ENCODE measurements around the gene PARVB. TPM values are rescaled to one million over a fixed set of nuclear protein-coding genes. Genes with fewer than 3 reads are reported as not detected.

Gene PARVB
- total RNA-seq, 4 donors from 2014 or later: 6.6 to 144 (median 30.1) TPM

DNA sequence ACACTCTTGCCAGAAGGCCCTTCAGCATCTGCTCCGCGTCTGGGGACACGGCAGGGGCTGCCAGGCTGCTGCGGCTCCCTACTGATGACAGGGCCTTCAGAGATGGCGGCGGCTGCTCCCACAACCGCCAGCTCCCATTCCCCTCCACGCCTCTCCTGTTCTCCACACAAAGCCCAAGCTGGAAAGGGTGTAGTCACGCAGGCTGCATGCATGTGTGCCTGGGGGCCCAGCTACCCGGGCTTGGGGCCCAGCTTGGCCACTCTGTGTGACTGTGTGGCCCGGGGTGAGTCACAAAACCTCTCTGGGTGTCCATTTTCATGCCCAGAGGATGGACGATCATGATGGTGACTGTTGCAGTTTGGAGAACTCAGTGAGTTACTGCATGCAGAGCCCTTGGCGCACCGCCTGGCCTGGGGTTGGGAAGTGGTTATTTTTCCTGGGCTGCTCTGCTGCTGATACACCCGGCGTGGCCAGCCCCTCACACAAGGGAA, 31.7 kb upstream of the PARVB start:
- TF ChIP-seq POLR2A (IDR thresholded peaks at IDR 0.05) (no peak), POLR2AphosphoS5 (IDR thresholded peaks at IDR 0.05) (no peak), EP300 (IDR thresholded peaks at IDR 0.05; ENCODE audit: low read depth) (no peak)
- TF ChIP-seq, protein P1, sequence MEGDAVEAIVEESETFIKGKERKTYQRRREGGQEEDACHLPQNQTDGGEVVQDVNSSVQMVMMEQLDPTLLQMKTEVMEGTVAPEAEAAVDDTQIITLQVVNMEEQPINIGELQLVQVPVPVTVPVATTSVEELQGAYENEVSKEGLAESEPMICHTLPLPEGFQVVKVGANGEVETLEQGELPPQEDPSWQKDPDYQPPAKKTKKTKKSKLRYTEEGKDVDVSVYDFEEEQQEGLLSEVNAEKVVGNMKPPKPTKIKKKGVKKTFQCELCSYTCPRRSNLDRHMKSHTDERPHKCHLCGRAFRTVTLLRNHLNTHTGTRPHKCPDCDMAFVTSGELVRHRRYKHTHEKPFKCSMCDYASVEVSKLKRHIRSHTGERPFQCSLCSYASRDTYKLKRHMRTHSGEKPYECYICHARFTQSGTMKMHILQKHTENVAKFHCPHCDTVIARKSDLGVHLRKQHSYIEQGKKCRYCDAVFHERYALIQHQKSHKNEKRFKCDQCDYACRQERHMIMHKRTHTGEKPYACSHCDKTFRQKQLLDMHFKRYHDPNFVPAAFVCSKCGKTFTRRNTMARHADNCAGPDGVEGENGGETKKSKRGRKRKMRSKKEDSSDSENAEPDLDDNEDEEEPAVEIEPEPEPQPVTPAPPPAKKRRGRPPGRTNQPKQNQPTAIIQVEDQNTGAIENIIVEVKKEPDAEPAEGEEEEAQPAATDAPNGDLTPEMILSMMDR (IDR thresholded peaks at IDR 0.05): no peak
- 86% methylated on average over 16 of the region's 16 CpGs; no CpG with 5 or more reads in 1 of the 2 donors for WGBS, 2 donors (ENCODE audit: low coverage in 1 of 2)
- Histone ChIP-seq H3K9me3 (no peaks in the 10 kb centered on the region), H3K36me3 (peaks cover 0 to 38% (median 19%) of the 10 kb centered on the region in 4 donors), H3K4me1 (peaks cover 3 to 4% (median 4%) of the 10 kb centered on the region in 4 donors), H3K4me3 (no peak overlapping the region), H3K27ac (no peak overlapping the region), H3K27me3 (no peaks in the 10 kb centered on the region)
- in situ Hi-C loops (cut with MboI; ENCODE audit: low pct_ligation_motif_present in 1 of 4, low pct_unique_long_range_greater_than_20kb in 1 of 4, low sequenced_read_pairs in 3 of 4): loop anchor here (5.0 to 10.0 kb wide), 4 partner anchors 92 to 642 kb away; no protein-coding TSS in a partner anchor
- intact Hi-C loops (cut with DNase I; ENCODE audit: low total_unique reads): loop anchor here (5.0 kb wide), 2 partner anchors 90 to 635 kb away; no protein-coding TSS in a partner anchor
- DNase-seq: no peak

DNA sequence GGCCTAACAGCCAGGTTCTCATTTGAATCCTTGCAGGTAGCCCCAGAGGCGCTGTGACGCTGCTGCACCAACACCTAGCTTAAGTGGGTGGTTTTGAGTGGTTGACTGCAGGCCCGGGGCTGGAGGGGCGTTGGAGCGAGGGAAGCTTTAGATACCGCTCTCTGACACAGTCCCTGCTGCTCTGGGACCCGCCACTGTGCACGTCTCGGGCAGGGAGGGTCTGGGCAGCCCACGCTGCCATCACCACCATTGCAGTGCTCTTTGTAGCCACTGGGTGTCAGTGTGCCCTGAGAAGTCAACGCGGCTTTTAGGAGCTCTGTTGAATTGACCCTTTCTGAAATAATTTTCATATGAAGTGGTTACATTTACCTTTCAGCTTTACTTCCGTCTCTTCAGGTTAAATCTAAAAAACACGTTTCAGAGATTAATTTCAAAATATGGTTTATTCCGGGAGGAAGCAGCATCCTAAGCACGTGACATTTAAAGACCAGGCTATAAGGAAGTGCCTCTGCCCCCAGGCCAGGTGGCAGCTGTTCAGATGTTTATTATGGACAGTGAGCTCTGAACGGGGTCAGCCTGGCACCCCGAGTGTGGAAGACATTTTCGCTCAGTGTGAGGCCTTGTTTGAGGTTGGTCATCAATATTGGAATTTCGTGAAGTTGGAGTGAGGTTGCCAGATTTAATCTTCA, 30.9 kb upstream of the PARVB start:
- in situ Hi-C loops (cut with MboI; ENCODE audit: low pct_ligation_motif_present in 1 of 4, low pct_unique_long_range_greater_than_20kb in 1 of 4, low sequenced_read_pairs in 3 of 4): loop anchor here (5.0 to 10.0 kb wide), 4 partner anchors 92 to 642 kb away; no protein-coding TSS in a partner anchor
- H3K9me3 ChIP-seq: no peaks in the 10 kb centered on the region
- intact Hi-C loops (cut with DNase I; ENCODE audit: low total_unique reads): loop anchor here (5.0 kb wide), 2 partner anchors 89 to 634 kb away; no protein-coding TSS in a partner anchor
- H3K4me1 ChIP-seq: peaks cover 3 to 4% (median 4%) of the 10 kb centered on the region in 4 donors
- H3K36me3 ChIP-seq: peaks cover 0 to 36% (median 19%) of the 10 kb centered on the region in 4 donors
- no peaks in the 10 kb centered on the region for H3K27me3 ChIP-seq
- H3K4me3 ChIP-seq: no peak overlapping the region
- DNase-seq: peak; percentile 51
- no peak overlapping the region for H3K27ac ChIP-seq
- 28 to 31% methylated on average over 4 to 20 of the region's 20 CpGs for WGBS, 2 donors (ENCODE audit: low coverage in 1 of 2)
- TF ChIP-seq EP300 (IDR thresholded peaks at IDR 0.05; ENCODE audit: low read depth): no peak
- TF ChIP-seq, protein P1 (IDR thresholded peaks at IDR 0.05): peak; percentile 87 to 98 (median 95)

DNA sequence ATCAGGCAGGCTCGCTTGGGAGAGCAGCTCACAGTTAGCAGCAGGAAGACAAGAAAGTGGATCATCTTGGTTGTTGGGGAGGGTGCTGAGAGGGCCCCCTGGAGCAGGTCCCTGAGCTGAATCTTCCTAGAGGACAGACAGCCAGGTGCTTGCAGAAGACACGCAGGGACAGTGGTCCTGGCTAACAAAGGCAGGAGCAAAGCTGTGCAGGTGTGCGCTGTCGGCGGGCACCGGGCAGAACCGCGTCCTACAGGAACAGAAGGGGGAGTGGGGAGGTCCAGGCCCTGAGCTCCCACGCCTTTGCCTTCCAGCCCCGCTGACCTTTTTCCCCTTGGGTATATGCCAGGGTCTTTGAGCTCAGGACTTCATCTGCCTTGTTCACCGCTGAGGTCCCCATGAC, 30.1 kb upstream of the PARVB start:
- H3K36me3 ChIP-seq: peaks cover 0 to 31% (median 16%) of the 10 kb centered on the region in 4 donors
- in situ Hi-C loops (cut with MboI; ENCODE audit: low pct_ligation_motif_present in 1 of 4, low pct_unique_long_range_greater_than_20kb in 1 of 4, low sequenced_read_pairs in 3 of 4) (loop anchor here (5.0 to 10.0 kb wide), 4 partner anchors 91 to 641 kb away; no protein-coding TSS in a partner anchor), intact Hi-C loops (cut with DNase I; ENCODE audit: low total_unique reads) (loop anchor here (5.0 kb wide), 2 partner anchors 88 to 633 kb away; no protein-coding TSS in a partner anchor)
- no peak overlapping the region for H3K4me3 ChIP-seq
- H3K27ac ChIP-seq: no peak overlapping the region
- H3K4me1 ChIP-seq: peaks cover 3 to 4% (median 4%) of the 10 kb centered on the region in 4 donors
- H3K9me3 ChIP-seq: no peaks in the 10 kb centered on the region
- 91% methylated on average over 11 of the region's 11 CpGs; no CpG with 5 or more reads in 1 of the 2 donors for WGBS, 2 donors (ENCODE audit: low coverage in 1 of 2)
- no peak for TF ChIP-seq EP300 (IDR thresholded peaks at IDR 0.05; ENCODE audit: low read depth)
- TF ChIP-seq POLR2AphosphoS5 (IDR thresholded peaks at IDR 0.05): no peak
- TF ChIP-seq, protein P1 (IDR thresholded peaks at IDR 0.05): no peak
- TF ChIP-seq POLR2A (IDR thresholded peaks at IDR 0.05): no peak
- no peaks in the 10 kb centered on the region for H3K27me3 ChIP-seq
- no peak for DNase-seq

DNA sequence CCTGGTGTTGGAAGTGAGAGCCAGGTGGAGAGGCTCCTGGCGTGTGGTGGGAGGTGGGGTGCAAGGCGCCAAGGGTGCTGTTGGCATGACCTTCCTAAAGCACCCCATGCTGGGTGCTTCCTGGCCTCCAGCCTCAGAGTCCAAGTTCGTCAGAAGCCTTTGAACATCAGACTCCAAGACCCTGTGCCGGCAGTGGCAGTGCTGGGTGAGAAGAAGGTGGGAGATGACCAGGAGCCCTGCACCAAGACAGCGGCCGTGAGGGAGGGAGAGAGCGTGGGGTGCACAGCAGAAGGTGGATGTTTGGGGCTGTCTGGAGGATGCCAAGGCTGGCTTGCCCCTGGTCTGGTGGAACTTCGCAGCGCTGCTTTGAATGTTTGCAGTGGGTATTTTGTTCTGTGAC, 29.7 kb upstream of the PARVB start:
- DNase-seq: no peak
- TF ChIP-seq POLR2AphosphoS5 (IDR thresholded peaks at IDR 0.05) (no peak), POLR2A (IDR thresholded peaks at IDR 0.05) (no peak), EP300 (IDR thresholded peaks at IDR 0.05; ENCODE audit: low read depth) (no peak)
- TF ChIP-seq, protein P1 (IDR thresholded peaks at IDR 0.05): no peak
- H3K36me3 ChIP-seq: peaks cover 0 to 27% (median 14%) of the 10 kb centered on the region in 4 donors
- intact Hi-C loops (cut with DNase I; ENCODE audit: low total_unique reads) (loop anchor here (5.0 kb wide), 2 partner anchors 88 to 633 kb away; no protein-coding TSS in a partner anchor), in situ Hi-C loops (cut with MboI; ENCODE audit: low pct_ligation_motif_present in 1 of 4, low pct_unique_long_range_greater_than_20kb in 1 of 4, low sequenced_read_pairs in 3 of 4) (loop anchor here (5.0 to 10.0 kb wide), 4 partner anchors 90 to 640 kb away; no protein-coding TSS in a partner anchor)
- peaks cover 3 to 4% (median 4%) of the 10 kb centered on the region in 4 donors for H3K4me1 ChIP-seq
- H3K27me3 ChIP-seq: no peaks in the 10 kb centered on the region
- no peaks in the 10 kb centered on the region for H3K9me3 ChIP-seq
- H3K27ac ChIP-seq: no peak overlapping the region
- no peak overlapping the region for H3K4me3 ChIP-seq
- 91 to 100% methylated on average over 1 to 9 of the region's 9 CpGs for WGBS, 2 donors (ENCODE audit: low coverage in 1 of 2)
